HT1080 (cell line): ENCODE measurements around the gene ADAP1. TPM values are rescaled to one million over a fixed set of nuclear protein-coding genes. Genes with fewer than 3 reads are reported as not detected.
A peak's percentile ranks its signal among the peaks of the same experiment; 100 is the strongest.
"Not testable (repeated sequence)": the region's sequence is repeated elsewhere in the genome, so short reads cannot be mapped to it uniquely, and the experiment has no call there.

Source experiments
- DNase-seq: peaks from one replicate; pipeline ENCODE4 v3.0.0-alpha.2; 2015; ENCODE audit warnings: low read depth
- total RNA-seq: library from RNA; depleted of rRNA; stranded (reverse); fragments of >200 nt; shearing (Covaris generic); gene quantifications from 2 replicates; pipeline ENCODE4 v1.2.3, GENCODE V29; 2014

The ADAP1 gene
- total RNA-seq, 1 experiment from 2014 or later: 1.6 TPM

DNA sequence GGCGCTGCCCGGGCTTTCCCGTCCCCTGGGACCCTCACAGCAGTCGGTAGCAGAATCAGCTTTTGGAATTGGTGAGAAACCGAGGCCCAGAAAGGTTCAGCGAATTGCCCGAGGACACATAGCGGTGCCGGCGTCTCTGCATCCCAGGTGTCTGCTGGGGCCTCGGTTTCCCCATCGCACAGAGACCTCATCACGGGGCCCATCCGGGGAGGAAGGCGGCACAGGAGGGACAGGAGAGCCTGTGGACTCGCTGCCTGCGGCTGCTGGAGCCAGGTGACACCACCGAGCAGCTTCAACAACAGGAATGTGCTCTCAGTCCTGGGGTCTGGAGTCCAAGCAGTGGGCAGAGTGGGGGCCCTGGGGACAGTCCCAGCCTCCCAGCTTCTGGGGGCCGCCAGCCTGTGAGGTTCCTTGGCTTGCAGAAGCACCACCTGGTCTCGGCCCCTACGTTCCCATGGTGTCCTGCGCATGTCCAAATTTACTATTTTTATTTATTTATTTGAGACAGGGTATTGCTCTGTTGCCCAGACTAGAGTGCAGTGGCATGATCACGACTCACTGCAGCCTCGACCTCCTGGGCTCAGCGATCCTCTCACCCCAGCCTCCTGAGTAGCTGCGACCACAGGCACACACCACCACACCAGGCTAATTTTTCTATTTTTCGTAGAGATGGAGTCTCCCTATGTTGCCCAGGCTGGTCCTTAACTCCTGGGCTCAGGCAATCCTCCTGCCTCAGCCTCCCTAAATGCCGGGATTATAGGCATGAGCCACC is 21.4 kb upstream of the ADAP1 start:
- no peak for DNase-seq

DNA sequence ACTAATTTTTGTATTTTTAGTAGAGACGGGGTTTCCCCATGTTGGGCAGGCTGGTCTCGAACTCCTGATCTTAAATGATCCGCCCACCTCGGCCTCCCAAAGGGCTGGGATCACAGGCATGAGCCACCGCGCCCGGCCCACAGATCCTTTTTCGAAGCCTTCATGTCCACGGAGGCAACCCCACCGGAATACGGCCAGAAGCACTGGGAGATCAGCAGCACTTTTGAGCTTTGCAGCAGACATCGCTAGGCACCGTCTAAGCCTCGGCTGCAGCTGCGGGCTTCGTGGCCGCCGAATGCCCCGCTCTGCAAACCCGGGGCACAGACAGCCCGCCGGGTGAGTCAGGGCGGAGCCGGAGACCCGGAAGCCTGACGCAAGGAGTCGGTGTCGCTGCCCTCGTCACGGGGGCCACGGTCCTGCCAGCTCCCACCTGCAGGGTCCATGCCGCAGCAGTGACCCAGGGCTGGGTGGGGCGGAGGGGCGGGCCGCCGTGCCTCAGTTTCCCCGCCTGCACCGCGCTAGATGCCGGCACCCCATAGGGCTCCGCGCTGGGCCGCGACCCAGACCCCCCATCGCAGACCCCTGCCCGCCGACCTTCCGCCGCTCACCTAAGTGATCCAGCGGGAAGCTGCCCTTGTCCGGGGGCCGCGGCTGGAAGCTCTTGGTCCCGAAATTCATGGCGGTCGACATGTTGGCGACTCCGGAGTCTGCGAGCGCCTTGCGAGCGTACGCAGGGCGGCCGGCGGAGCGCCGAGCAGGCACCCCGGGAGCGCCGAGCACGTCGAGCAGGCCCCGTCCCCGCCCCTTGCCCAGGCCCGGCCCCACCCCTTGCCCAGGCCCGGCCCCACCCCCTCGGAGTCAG is 20.6 kb upstream of the ADAP1 start, which contains the start of gene COX19:
TSS of gene COX19 (minus strand) at position 730 of the 862 bp plus-strand sequence. CDS start at position 690, 40 bp downstream.
- DNase-seq: peak; percentile 63

- DNase-seq: no peak
Measured at GRCh38 chr7:974172-974571, 19.7 kb upstream of the ADAP1 start.

GRCh38 chr7:973312-973711 is 18.8 kb upstream of the ADAP1 start:
- DNase-seq: no peak

GRCh38 chr7:972676-973309 is 18.3 kb upstream of the ADAP1 start:
- no peak for DNase-seq

DNA sequence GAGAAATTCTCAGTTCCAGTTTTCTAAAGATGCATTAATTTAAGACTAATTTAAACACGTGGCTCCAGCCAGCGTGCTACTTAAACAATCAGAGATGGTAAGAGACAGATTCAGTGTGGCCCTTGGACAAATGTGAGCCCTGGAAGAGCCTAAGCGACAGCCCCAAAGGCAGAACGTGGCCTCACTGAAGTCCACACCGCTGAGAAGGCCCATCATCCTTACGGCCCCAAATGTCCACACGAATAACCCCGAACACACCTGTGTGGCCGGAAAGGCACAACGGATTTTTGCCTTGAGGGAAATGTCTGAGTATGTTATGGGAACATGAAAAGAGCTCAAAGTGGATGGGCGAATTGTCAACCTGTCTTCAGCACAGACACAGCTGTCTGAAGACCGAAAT is 17.6 kb upstream of the ADAP1 start:
- DNase-seq: no peak

GRCh38 chr7:970744-971143 is 16.3 kb upstream of the ADAP1 start:
- DNase-seq: no peak

DNA sequence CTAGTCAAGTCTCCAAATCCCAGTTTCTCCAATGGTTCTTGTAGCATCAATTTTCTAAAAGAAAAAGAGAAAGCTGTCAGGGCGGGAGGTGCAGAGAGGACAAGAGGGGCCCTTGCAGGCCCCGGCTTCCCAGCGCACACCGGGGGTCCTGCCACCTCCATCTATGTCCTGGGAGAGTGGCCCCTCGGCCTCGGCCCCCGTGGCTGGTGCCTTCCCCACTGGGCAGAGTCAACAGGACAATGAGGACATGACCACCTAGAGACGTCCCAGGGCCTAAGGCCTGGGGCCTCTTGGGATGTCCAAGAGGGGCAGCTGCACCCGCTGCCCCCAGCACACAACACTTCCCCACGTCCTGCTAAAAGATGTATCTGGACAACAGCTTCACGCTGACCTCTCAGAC is 14.9 kb upstream of the ADAP1 start:
- no peak for DNase-seq

GRCh38 chr7:968205-969105 is 14.0 kb upstream of the ADAP1 start:
- no peak for DNase-seq

DNA sequence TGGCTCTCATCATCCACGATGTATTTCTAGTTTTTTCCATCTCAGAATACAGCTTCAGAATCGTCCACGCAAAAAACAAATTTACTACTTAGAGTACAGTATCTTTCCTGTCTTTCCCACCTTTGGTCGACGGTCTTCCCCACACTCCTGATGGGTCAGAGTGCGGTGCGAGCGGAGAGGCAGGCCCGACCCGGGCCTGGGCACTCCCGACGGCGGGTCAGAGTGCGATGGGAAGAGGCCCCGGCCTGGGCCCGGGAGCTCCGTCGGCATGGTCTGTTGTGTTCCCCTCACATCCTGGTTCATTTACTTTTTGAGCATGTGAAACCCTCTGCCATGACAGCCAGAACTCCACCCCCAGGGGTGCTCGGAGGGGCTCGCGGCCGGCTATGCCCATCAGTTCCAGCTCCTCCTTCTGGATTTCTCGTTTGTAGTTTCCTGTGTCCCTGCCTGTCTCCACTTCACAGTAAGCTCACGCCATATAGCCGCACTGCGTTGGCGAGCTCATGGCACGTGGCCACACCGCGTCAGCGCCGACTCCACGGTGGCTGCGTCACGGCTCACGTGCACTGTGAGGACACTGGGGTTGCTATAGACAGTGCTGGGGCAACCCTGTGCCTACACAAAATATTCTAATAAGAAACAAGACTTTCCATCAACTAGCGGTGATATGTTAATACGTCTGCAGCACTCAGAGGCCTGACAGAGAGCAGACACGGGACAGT is 13.0 kb upstream of the ADAP1 start:
- DNase-seq: no peak

DNA sequence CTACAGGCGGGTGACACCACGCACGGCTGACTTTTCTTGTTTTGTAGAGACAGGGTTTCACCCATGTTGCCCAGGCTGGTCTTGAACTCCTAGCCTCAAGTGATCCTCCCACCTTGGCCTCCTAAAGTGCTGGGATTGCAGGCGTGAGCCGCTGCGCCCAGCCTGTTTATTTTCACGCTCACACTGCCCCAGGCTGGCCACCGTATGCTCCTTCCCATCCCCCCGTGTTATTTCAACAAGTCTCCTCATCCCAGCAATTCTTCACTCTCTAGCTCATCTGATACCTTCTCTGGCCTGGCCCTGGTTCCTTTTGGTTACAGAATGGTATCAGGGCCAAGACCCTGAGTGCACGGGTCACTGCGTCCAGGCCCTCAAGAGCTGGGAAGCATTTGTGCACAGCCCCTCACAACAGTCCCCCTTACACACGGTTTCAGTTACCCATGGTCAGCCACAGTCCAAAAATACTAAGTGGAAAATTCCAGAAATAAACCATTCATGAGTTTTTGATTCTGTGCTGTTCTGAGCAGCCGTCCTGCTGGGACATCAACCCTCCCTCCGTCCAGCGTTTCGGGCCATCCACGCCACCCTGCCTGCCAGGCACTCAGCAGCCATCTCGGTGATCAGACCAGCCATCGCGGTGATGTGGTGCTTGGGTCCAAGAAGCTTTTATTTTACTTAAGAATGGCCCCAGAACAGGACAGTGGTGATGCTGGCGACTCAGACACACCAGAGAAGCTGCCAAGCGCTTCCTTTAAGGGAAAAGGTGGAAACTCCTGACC is 12.0 kb upstream of the ADAP1 start:
- DNase-seq: no peak

- DNase-seq: no peak
Measured at GRCh38 chr7:964401-965231, 10.1 kb upstream of the ADAP1 start.

- DNase-seq: no peak
Measured at GRCh38 chr7:963236-964078, 9.0 kb upstream of the ADAP1 start.

GRCh38 chr7:962401-963081 is 8.1 kb upstream of the ADAP1 start:
- no peak for DNase-seq

DNA sequence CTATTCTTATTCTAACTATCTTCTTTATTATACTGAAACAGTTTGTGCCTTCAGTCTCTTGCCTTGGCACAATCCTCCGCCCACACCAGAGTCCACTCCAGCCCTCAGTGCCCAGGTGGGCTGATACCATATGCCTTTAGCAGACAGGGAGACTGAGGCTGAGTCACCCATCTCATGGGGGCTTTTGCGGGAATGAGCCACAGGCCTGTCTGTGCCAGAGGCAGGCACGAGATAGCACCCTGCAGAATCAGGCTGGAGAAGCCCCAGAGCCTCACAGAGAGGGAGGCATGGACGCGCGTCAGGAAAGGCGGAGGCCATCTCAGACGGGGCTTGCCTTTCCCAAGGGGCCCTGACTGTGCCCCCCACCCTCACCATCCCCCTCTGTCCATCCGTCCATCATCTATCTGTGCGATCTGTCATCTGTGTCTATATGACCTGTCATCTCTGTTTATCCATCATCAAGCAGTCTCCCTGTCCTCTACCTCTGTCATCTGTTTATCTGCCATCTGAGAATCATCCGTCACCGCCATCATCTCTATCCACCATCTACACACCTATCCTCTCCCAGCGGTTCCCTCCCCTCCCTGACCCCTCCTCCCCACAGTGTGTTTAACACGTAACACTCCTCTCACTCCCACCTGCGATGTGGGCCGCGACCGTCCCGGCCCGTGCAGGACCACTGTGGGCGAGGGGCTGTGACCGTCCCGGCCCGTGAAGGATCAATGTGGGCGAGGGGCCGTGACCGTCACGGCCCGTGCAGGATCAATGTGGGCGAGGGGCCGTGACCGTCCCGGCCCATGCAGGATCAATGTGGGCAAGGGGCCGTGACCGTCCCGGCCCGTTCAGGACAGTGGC is 7.3 kb upstream of the ADAP1 start:
- no peak for DNase-seq

- DNase-seq: not testable (repeated sequence)
Measured at GRCh38 chr7:960972-961371, 6.5 kb upstream of the ADAP1 start.
